Erythroblast (primary cell): Measurements from ENCODE around the gene NKAPL.

Source experiments
- DNase-seq, 2 experiments: peaks; one replicate each; lab custom pipeline; 2025; lab: John Stamatoyannopoulos, UW
- GATA1 ChIP-seq: IDR thresholded peaks from 2 replicates; pipeline ENCODE4 v1.6.1; 2011; ENCODE audit warnings: low read depth, mild to moderate bottlenecking, control low read depth, low read length, moderate library complexity
- POLR2A ChIP-seq: IDR thresholded peaks from 2 replicates; pipeline ENCODE4 v1.6.1; 2011; ENCODE audit warnings: mild to moderate bottlenecking, low read length

Gene NKAPL

DNA sequence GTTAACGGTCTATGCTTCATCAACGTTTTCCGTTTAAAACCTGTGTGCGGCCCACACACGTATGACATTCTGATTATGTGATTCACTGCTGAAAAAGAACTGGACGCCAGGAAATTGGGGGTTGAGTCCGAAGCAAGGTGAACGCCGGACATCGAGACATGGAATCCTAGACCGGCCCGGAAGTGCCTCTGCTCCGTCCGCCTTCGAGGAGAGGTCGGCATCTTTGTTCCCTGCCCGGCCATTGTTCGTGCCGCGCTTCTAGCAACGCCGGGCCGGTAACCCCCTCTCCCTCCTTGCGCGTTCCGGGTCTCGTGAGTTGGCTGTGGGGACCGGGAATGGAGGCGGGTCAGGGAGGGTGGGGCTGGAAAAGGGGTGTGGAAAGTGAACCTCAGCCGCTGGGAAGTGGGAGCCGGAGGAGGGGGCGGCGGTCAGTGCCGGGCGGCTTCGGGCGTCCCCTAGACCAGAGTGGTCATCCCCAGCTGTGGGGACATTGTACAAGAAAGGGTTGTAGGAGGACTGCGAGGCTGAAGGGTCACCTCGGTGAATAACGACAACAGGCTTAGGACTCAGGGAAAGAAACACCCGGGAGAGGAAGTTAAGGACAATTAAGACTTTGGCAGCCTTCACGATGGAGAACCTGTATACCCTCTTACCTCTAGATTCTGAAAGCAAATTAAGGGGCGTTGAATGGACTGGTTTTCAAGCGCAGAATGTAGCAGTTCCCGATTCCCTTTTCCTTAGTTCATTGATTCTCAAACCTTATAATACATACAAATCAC, 33.9 kb upstream of the NKAPL start, which contains the start of gene ZSCAN9:
ZSCAN9 (plus strand) TSS at position 220 of the 779 bp plus-strand sequence. CDS start 1,810 bp downstream, outside the sequence.
- TF ChIP-seq GATA1 (no peak), POLR2A (peak; percentile 64)
- DNase-seq = peak; percentile 80 to 85

DNA sequence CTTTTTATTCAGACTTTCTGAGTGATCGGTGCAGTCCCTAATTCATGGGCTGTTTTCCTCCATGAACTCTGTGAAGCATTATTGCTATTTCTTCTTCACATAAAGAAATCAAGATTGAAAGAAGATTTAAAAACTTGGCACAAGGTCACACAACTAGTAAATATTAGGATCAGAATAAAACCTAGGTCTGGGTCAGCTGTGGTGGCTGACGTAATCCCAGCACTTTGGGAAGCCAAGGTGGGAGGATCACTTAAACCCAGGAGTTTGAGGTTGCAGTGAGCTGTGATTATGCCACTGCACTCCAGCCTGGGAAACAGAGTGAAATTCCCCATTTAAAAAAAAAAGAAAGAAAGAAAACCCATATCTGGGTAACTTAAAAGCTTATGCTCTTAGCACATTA, 32.6 kb upstream of the NKAPL start:
- no peak for DNase-seq
- TF ChIP-seq POLR2A (no peak), GATA1 (no peak)

- no peak for TF ChIP-seq GATA1
- no peak for TF ChIP-seq POLR2A
- DNase-seq = no peak
Measured at GRCh38 chr6:28232785-28233184, 26.3 kb upstream of the NKAPL start.

- TF ChIP-seq GATA1 (no peak), POLR2A (no peak)
- DNase-seq = no peak
Measured at GRCh38 chr6:28235912-28236452, 23.1 kb upstream of the NKAPL start.

DNA sequence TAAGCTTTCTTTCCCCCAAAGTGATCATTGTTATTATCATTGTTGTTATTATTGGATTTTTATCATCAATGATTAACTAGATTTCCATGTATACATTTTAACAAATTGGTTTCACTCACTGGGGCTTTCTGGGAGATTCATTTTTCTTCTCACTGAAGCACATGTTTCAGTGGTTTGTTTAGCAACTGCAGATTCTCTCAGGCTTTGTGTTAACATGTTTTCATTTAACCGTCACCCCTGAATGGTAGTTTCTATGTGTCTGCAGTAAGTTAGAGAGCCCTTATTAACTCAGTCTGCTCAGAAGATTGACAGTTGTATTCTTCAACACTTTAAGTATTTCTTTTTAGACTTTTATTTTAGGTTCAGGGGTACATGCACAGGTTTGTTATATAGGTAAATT, 19.5 kb upstream of the NKAPL start:
- TF ChIP-seq GATA1 = no peak
- TF ChIP-seq POLR2A = no peak
- DNase-seq = no peak

DNA sequence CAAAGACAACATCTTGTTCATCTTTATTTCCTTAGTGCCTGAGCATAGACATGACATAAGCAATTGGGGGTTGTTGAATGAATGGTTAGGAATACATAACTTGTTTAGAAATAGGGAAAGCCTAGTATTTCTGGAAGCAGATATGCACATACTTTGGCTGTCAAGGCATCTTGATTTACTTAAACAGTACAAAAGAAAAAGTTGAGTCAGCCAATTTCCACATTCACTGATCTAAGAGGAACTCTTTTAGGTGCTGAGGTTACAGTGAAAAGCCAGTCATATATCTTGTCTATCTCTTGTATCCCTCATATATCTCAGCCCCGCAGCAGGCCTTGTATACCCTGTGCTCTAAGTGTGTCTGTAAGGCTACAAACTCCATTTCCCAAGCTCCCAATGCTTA, 18.6 kb upstream of the NKAPL start:
- no peak for TF ChIP-seq POLR2A
- no peak for TF ChIP-seq GATA1
- DNase-seq = no peak

DNA sequence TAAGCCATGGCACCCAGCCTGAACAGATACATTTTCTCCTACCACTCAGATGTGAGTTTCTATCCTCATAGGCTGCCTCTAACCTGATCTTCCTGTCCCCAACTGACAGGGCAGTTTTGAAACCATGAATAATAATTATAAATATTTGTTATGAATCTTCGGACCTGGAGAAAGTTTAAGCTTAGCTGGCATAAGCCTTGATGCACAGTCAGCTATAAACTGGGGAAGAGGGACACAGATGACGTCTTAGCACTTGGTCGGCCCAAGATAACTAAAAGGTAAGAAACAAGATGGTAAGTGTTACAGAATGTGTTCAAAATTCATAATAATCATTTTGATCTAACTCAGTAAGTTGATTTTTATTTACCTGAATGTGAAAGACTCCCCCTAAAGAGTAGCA, 15.2 kb upstream of the NKAPL start:
- DNase-seq = no peak
- TF ChIP-seq POLR2A = no peak
- no peak for TF ChIP-seq GATA1

DNA sequence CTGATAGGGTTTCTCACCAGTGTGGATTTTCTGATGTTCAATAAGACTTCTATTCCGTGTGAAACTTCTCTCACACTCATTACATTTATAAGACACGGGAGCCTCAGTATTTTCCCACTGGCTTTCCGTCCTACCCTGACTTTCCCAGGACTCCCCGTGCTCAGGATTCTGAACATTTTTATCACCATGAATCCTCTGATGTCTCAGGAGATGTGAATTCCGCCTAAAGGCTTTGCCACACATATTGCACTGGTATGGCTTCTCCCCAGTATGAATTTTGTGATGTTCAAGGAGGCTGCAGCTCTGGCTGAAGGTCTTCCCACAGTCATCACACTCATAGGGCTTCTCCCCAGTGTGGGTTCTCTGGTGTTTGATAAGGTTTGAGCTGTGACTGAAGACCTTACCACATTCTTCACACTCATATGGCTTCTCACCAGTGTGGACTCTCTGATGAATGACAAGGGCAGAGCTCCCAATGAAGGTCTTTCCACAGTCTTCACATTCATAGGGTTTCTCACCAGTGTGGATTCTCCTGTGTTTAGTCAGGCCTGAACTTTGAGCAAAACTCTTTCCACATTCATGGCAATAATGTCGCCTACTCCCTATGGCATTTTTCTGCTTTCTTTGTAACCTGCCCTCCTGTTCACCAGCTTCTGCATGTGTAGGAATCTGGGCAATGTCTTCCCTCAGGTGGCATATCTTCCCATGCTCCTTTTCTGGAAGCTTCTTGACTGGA, 13.7 kb upstream of the NKAPL start:
- DNase-seq = no peak
- TF ChIP-seq GATA1 (no peak), POLR2A (no peak)

GRCh38 chr6:28248916-28249315, 10.2 kb upstream of the NKAPL start:
- DNase-seq = no peak
- TF ChIP-seq GATA1 = no peak

DNA sequence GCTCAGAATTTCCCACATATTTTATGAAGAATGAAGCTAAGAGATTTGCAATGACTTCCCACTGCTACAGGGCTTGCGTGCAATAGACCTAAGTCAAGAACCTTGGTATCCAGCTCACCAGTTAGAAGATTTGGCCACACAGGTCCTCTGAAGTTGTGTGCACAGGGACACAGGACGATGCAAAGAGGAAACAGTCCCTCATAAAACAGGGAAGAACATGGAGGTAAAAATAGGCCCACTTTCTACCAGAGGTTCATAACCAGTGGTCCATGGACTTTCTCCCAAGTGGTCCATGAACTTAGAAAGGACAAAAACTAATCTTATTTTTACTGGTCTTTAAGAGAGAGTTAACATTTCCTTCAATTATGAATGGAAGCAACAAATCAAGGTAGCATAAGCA, 8.3 kb upstream of the NKAPL start:
- TF ChIP-seq POLR2A = no peak
- no peak for TF ChIP-seq GATA1
- no peak for DNase-seq

- TF ChIP-seq GATA1 (no peak), POLR2A (no peak)
- DNase-seq = peak; percentile 59 to 65
Measured at GRCh38 chr6:28251661-28252008, 7.5 kb upstream of the NKAPL start.

DNA sequence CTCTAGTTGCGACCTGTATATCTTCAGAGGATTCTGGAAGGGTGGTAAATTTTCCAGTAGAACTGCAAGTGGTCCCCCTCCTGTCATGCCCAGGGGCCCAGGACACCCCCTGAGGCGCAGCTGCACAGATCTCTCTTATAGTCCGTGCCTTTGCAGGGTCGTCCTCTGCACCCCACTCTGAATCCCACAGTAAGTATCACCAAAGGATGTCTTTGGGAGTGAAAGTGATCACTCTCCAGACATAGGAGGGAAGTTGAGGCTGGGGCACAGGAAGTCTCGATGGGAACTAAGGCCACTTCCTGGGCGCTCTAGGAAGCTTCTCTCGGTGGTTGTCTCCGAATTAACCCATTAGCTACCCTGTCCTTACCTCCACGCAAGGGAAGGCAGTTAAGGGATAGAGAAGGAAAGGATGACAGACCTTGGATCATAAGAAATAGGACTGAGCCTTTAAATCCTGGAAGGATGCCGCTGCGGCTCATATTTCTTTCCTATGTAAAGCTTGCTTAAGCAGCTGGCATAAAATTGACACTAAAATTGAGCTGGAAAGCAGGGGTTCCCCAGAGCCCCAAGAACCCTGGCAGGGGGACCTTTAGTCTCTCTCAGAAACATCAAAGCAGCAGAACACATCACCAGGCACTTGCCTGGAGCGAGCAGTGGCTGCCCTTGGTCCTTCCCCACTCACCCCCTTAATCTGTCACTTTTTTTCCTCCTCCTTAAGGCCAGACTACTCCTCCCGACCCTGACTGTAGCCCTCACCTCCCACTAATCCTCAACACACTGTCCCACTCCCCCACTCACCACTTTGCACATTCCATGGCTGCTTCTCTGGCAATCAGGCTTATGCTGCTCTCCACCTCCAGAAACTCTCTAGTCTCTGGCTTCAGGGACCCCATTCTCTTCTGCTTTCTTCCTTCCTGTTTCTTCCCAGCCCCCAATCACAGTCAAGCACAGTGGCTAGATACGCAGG, 6.8 kb upstream of the NKAPL start, which contains the start of gene ZKSCAN4:
ZKSCAN4 (minus strand) TSS at position 261 of the 967 bp plus-strand sequence. CDS start 289 bp downstream, outside the sequence.
- TF ChIP-seq GATA1 (no peak), POLR2A (peak; percentile 56)
- DNase-seq = peak; percentile 91 to 92

- peak; percentile 14 to 32 for DNase-seq
- no peak for TF ChIP-seq POLR2A
- TF ChIP-seq GATA1 = no peak
Measured at GRCh38 chr6:28254121-28254519, 5.0 kb upstream of the NKAPL start.
